MG63 (cell line): ENCODE results near the gene ANKRD13D. TPM values are rescaled to one million over a fixed set of nuclear protein-coding genes. Genes with fewer than 3 reads are reported as not detected.
A peak's percentile ranks its signal among the peaks of the same experiment; 100 is the strongest.

Experiments
- DNase-seq: peaks from one replicate; pipeline ENCODE4 v3.0.0-alpha.2; 2020
- H3K27me3 ChIP-seq: fragments of 250-450 bp; sonication (Bioruptor Pico); 2 replicates; pipeline ENCODE4 v1.5.1; 2020; ENCODE audit warnings: mild to moderate bottlenecking, moderate library complexity
- H3K36me3 ChIP-seq: fragments of 250-450 bp; sonication (Bioruptor Pico); 2 replicates; pipeline ENCODE4 v1.5.1; 2020; ENCODE audit warnings: mild to moderate bottlenecking, moderate library complexity
- H3K4me3 ChIP-seq: fragments of 250-450 bp; sonication (Bioruptor Pico); 2 replicates; pipeline ENCODE4 v1.5.1; 2020; ENCODE audit warnings: mild to moderate bottlenecking, moderate library complexity
- H3K9me3 ChIP-seq: fragments of 250-450 bp; sonication (Bioruptor Pico); 2 replicates; pipeline ENCODE4 v1.5.1; 2020; ENCODE audit warnings: mild to moderate bottlenecking, moderate library complexity
- total RNA-seq: library from RNA; depleted of rRNA; stranded (reverse); fragments of >200 nt; shearing (Covaris generic); gene quantifications from 2 replicates; pipeline ENCODE4 v1.2.3, GENCODE V29; 2014; ENCODE audit warnings: low replicate concordance

The ANKRD13D gene
- total RNA-seq, 1 experiment from 2014 or later = 25.8 TPM

- Histone ChIP-seq H3K9me3 (no peaks in the 10 kb centered on the region), H3K4me3 (peak overlapping the region; percentile 83), H3K27me3 (no peaks in the 10 kb centered on the region), H3K36me3 (peaks cover 10% of the 10 kb centered on the region)
- DNase-seq = no peak
Observed at GRCh38 chr11:67303835-67304411, 14.8 kb downstream of the ANKRD13D start.

GRCh38 chr11:67304511-67305113, 15.5 kb downstream of the ANKRD13D start:
- no peaks in the 10 kb centered on the region for H3K9me3 ChIP-seq
- DNase-seq = no peak
- H3K4me3 ChIP-seq = no peak overlapping the region
- peaks cover 6% of the 10 kb centered on the region; the same call in 1 of the 2 replicates for H3K36me3 ChIP-seq
- no peaks in the 10 kb centered on the region for H3K27me3 ChIP-seq

DNA sequence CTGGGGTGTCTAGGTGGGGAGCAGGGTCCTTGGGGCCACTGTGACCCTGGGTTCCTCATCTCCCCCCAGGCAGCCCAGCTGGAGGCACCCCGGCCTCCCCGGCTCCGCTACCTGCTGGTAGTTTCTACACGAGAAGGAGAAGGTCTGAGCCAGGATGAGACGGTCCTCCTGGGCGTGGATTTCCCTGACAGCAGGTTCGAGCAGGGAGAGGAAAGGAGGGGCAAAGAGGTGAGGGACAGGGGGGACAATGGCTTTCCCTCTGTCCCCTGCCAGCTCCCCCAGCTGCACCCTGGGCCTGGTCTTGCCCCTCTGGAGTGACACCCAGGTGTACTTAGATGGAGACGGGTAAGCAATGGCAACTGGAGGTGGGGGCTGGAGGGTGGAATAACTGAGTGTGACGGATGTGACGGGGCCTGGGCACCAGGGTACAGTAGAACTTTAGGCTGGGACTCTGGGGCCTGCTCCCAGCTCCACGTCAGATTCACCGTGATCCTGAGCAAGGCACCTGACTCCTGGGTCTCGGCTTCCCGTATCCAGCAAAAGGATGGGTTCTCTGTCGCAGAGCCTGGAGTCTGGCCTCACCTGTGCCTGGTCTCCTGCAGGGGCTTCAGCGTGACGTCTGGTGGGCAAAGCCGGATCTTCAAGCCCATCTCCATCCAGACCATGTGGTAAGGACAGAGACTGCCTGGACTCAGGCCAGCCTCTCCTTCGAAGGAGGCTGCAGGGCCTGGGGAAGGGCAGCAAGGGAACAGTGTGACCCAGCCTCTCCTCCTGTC, 17.9 kb downstream of the ANKRD13D start:
- H3K4me3 ChIP-seq = no peak overlapping the region
- H3K36me3 ChIP-seq = no peaks in the 10 kb centered on the region; the same call in 1 of the 2 replicates
- no peaks in the 10 kb centered on the region for H3K27me3 ChIP-seq
- no peaks in the 10 kb centered on the region for H3K9me3 ChIP-seq
- DNase-seq = no peak

DNA sequence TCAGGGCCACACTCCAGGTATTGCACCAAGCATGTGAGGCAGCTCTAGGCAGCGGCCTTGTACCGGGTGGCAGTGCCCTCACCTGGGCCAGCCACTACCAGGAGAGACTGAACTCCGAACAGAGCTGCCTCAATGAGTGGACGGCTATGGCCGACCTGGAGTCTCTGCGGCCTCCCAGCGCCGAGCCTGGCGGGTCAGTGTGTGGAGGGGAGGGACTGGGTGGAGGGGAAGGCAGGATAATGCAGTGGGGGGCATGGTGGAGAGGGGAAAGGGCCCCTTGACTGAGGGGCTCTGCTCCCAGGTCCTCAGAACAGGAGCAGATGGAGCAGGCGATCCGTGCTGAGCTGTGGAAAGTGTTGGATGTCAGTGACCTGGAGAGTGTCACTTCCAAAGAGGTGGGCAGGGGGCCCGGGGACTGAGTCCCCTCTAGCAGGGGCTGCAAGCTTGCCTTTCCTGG, 18.5 kb downstream of the ANKRD13D start:
- Histone ChIP-seq H3K9me3 (no peaks in the 10 kb centered on the region), H3K27me3 (no peaks in the 10 kb centered on the region), H3K36me3 (no peaks in the 10 kb centered on the region; the same call in 1 of the 2 replicates), H3K4me3 (no peak overlapping the region)
- no peak for DNase-seq

GRCh38 chr11:67308031-67308866, 19.1 kb downstream of the ANKRD13D start:
- Histone ChIP-seq H3K4me3 (no peak overlapping the region), H3K9me3 (no peaks in the 10 kb centered on the region), H3K27me3 (no peaks in the 10 kb centered on the region), H3K36me3 (no peaks in the 10 kb centered on the region)
- no peak for DNase-seq

DNA sequence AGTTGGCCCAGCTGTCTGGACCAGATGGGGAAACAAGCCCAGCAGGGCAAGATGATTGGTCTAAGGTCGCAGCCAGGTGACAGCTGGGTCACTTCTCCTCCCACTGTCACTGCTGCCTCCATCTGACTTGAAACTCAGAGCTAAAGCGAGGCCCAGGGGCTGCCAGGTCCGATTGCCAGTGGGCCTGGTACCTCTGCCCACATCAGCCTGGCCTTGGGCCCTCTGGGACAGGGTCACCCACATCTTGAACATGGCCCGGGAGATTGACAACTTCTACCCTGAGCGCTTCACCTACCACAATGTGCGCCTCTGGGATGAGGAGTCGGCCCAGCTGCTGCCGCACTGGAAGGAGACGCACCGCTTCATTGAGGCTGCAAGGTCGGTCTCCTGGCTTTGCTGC, 20.1 kb downstream of the ANKRD13D start:
- Histone ChIP-seq H3K36me3 (no peaks in the 10 kb centered on the region), H3K27me3 (no peaks in the 10 kb centered on the region), H3K9me3 (no peaks in the 10 kb centered on the region), H3K4me3 (no peak overlapping the region)
- DNase-seq = no peak

DNA sequence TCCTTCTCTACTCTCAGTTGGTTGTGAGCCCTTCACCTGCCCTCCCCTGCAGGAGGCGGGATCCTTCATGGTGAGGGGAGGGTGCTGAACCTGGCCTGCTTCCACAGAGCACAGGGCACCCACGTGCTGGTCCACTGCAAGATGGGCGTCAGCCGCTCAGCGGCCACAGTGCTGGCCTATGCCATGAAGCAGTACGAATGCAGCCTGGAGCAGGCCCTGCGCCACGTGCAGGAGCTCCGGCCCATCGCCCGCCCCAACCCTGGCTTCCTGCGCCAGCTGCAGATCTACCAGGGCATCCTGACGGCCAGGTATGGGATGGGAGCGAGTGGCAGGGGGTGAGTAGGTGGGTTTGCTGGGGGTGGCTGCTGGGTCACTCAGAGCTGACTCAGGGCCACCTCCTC, 20.6 kb downstream of the ANKRD13D start:
- Histone ChIP-seq H3K27me3 (no peaks in the 10 kb centered on the region), H3K4me3 (no peak overlapping the region), H3K36me3 (no peaks in the 10 kb centered on the region), H3K9me3 (no peaks in the 10 kb centered on the region)
- no peak for DNase-seq

DNA sequence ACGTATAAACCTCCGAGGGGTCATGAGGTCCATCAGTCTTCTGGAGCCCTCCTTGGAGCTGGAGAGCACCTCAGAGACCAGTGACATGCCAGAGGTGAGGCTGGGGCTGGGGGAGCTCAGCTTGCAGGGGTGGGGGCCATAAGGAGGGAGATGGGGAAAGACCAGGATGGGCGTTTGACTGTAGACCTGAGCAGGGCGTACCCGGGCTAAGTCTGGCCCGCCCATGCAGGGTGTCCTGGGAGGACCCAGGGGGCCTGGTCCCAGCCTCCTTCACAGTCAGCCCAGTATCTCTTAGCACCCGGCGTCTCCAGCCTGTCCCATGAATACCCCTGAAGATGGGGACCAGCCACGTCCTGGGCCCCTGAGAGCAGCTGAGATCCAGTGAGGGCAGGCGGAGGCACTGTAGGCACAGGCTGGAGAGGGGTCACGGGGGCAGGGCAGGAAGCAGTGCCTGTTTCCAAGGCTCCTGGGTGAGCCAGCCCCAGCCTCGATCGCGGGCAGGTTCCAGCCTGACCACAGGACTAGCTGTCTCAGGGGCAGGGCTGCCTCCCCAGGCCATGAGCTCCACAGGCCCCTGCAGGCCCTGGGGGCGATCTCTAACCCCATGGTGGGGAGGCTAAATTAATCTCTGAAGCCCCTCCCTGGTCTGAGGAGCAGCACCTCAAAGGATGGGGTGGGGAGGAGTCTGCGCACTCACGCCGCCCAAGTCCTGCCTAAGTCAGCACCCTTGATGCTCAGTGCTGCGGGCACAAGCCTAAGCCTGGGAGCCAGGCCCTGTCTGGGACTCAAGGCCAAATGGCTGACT, 21.3 kb downstream of the ANKRD13D start:
- no peaks in the 10 kb centered on the region for H3K36me3 ChIP-seq

GRCh38 chr11:67311051-67311555, 22.0 kb downstream of the ANKRD13D start:
- H3K27me3 ChIP-seq = no peaks in the 10 kb centered on the region
- H3K4me3 ChIP-seq = no peak overlapping the region
- no peak for DNase-seq
- no peaks in the 10 kb centered on the region for H3K9me3 ChIP-seq
- H3K36me3 ChIP-seq = no peaks in the 10 kb centered on the region

More for the DNA sequence above, 21.3 kb downstream of the ANKRD13D start:
- H3K27me3 ChIP-seq = no peaks in the 10 kb centered on the region
- H3K4me3 ChIP-seq = no peak overlapping the region
- no peaks in the 10 kb centered on the region for H3K9me3 ChIP-seq
- DNase-seq = no peak

- no peak overlapping the region for H3K4me3 ChIP-seq
- H3K9me3 ChIP-seq = no peaks in the 10 kb centered on the region
- H3K36me3 ChIP-seq = no peaks in the 10 kb centered on the region
- no peaks in the 10 kb centered on the region for H3K27me3 ChIP-seq
- DNase-seq = no peak
Observed at GRCh38 chr11:67311556-67312082, 22.5 kb downstream of the ANKRD13D start.

DNA sequence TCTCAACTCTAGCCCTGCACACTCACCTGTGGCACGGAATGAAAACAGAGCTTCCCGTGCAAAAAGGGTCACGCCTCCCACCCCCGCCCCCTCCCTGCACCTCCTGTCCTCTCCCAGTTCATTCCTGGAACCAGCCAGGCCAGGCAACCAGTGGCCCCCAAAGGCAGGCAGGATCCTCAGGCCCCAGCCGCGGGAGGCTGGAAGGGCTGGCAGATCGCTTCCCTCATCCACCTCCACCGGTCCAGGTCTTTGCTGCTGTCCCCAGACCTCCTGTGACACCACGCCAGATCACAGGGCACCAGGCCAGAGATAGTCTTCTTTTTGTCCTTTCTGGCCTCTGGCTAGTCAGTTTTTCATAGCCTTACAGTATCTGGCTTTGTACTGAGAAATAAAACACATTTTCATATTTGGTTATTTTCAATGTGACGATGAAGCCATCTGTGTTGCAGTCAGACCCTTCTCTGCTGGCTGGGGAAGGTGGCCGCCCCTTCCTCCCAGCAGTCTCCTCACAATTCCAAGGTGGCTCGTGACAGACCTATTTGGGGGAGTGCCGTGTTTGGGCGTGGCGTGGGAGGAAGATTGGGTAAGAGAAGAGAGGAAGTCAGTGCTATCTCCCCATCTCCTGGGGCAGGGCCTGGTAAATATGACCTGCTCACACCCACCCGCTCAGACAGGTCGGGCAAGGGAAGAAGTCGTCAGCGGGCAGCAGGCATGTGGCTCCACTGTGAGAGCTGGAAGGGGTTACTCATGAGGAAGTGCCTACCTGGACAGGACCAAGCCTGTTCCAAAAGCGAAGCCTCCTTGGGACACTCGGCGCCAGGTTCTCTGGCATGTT, 23.3 kb downstream of the ANKRD13D start:
- H3K36me3 ChIP-seq = no peaks in the 10 kb centered on the region
- no peak overlapping the region for H3K4me3 ChIP-seq
- H3K27me3 ChIP-seq = no peaks in the 10 kb centered on the region
- no peak for DNase-seq
- no peaks in the 10 kb centered on the region for H3K9me3 ChIP-seq

DNA sequence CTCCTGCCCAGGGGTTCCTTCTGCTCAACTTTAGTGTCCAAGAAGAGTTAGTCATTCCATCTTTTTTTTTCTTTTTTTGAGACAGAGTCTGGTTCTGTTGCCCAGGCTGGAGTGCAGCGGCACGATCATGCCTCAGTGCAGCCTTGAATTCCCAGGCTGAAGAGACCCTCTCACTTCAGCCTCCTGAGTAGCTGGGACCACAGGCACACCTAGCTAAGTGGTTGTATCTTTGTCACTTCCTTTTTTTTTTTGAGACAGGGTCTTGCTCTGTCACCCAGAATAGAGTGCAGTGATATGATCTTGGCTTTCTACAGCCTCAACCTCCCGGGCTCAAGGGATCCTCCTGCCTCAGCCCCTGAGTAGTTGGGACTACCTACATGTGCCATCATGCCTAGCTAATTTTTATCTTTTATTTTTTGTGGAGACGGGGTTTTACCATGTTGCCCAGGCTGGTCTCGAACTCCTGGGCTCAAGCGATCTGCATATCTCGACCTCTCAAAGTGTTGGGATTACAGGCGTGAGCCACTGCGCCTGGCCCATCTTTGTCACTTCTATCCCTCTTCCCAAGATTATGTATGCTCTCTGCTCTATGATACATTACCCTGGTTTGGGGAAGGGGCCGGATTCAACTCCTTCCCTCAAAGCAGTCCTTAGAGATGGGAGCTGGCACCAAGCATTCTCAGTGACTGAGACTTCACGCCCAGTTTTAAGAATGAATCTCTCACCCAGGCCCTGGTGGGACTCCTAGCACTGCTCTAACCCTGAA, 24.2 kb downstream of the ANKRD13D start:
- no peak for DNase-seq

DNA sequence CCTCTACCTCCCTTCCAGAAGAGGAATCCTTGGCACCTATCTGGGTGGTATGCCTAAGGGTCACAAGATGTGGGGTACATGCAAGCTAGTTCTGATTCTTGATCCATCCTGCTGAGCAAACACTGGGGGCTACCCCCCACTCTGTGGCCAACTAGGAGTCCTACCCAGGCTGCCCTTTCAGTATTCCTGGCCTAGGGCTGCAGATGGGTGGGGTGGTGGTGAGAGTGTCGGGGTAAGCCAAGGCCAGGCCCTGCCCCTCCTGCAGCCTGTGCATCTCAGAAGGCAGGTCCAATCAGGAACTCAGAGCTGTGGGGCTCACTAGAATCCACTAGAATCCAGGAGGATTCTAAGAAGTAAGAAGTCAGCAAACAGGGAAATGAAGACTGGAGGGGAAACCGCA, 25.1 kb downstream of the ANKRD13D start:
- Histone ChIP-seq H3K27me3 (no peaks in the 10 kb centered on the region), H3K9me3 (no peaks in the 10 kb centered on the region), H3K4me3 (no peak overlapping the region), H3K36me3 (no peaks in the 10 kb centered on the region)
- DNase-seq = no peak

More for the DNA sequence above, 24.2 kb downstream of the ANKRD13D start:
- Histone ChIP-seq H3K9me3 (no peaks in the 10 kb centered on the region), H3K27me3 (no peaks in the 10 kb centered on the region), H3K36me3 (no peaks in the 10 kb centered on the region), H3K4me3 (no peak overlapping the region)

- Histone ChIP-seq H3K36me3 (no peaks in the 10 kb centered on the region), H3K27me3 (no peaks in the 10 kb centered on the region), H3K4me3 (no peak overlapping the region), H3K9me3 (no peaks in the 10 kb centered on the region)
- no peak for DNase-seq
Observed at GRCh38 chr11:67315325-67315909, 26.3 kb downstream of the ANKRD13D start.
